Right lung (tissue), 5 donors: ENCODE results near the gene EGF. TPM values are rescaled to one million over a fixed set of nuclear protein-coding genes. Genes with fewer than 3 reads are reported as not detected.

ENCODE experiments used
- DNase-seq, 2 donors: peaks; one replicate each; pipeline ENCODE4 v3.0.0-alpha.2; 2013
- polyA plus RNA-seq, 5 donors: library from polyadenylated mRNA; unstranded; fragments of 120-200 nt; gene quantifications; one replicate each; pipeline versions ENCODE4 v1.2.1 to v1.2.3, GENCODE V29; 2013; ENCODE audit warnings: inconsistent platforms in 1 of 5, low replicate concordance in 1 of 5; ENCODE audit not compliant: insufficient read length in 5 of 5, insufficient read depth in 1 of 5

Gene EGF
- polyA plus RNA-seq, 5 donors: 0.73 to 2.1 (median 0.90) TPM

DNA sequence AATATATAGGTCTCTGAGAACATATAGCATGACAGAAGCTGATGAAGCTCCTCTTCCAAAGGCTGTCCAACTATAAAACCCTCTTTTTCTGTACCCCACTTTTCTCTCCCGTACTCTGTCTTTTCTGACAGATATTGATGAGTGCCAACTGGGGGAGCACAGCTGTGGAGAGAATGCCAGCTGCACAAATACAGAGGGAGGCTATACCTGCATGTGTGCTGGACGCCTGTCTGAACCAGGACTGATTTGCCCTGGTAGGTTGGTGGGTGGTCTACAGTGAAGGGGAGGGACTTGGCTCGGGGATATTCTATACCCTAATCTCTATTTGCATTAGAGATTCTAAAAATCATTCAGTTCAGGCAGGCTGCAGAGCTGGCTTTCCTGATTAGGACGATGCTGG is 80.4 kb downstream of the EGF start:
- no peak for DNase-seq

DNA sequence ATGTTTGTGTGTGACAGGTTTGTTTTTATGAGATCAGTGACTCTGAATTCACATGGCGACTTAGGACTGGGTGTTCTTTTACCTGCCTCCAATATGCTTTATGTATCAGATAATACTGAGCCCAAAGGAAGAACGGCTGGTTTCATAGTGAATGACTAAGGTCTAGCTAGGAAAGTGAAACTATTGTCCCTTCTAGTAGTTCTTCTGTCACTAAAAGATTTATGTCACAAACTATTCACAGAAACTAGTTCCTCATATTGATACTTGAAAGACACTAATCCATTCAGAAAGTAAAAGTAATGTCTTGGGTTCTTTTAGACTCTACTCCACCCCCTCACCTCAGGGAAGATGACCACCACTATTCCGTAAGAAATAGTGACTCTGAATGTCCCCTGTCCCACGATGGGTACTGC is 81.7 kb downstream of the EGF start:
- DNase-seq: no peak

DNA sequence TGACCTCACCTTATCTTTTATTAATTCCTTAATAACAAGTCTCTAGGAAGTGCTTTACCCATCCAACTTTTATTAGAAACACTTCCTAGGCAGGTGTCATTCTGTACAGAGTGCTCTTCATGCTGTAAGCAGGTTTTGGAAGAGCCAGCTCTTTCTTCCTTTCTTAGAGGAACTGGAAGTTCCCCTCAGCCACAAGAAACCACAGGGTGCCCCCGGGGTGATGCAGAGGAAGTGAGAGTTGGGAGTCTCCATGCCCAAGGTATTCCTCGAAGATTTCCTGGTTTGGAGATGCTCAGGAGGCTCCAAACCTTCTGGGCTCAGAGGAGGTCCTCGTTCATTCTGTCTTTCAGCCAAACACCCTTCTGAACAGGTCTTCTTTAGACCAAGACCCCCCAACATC is 83.8 kb downstream of the EGF start:
- DNase-seq: no peak

DNA sequence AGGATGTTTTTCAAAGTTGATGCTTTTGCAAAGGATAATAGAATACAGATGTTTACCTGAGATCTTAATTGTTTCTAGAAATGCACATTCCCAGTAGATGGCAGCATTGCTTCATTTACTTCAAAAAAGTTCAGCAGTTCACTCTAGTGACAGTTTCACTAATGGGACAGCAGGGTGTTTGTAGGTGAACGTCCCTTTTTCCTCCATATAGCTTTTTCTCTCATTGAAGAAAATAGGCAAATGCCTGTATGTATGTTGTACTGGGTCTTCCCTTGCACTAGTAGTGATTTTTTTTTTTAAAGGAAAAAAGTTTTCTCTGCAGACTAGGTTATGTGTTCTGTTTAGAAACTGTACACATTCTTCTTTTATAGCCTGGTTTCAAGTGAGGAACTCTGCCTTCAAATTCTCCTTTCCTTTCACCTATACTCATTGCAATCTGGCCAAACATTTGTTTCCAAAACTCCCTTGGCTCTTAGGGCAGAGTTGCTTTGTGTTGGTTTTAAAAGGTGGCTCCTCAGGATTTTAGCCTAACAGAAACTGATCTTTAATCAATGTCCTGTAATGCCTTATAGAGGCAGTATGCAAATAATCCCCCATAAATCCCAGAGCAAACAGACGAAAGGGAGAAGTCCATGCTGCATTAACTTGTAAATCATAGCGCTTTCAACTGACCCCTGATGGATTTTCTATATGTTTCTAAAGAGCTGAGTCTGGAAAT is 86.3 kb downstream of the EGF start:
- DNase-seq: peak; percentile 37 to 40

DNA sequence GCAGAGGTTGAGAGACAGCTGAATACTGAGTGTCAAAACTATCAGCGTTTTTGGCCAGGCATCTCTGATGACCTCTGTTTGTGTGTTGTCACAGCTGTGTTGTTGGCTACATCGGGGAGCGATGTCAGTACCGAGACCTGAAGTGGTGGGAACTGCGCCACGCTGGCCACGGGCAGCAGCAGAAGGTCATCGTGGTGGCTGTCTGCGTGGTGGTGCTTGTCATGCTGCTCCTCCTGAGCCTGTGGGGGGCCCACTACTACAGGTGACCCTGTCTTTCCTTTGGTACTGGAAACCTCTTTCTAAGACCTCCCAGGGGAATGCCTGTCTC is 86.9 kb downstream of the EGF start:
- no peak for DNase-seq

DNA sequence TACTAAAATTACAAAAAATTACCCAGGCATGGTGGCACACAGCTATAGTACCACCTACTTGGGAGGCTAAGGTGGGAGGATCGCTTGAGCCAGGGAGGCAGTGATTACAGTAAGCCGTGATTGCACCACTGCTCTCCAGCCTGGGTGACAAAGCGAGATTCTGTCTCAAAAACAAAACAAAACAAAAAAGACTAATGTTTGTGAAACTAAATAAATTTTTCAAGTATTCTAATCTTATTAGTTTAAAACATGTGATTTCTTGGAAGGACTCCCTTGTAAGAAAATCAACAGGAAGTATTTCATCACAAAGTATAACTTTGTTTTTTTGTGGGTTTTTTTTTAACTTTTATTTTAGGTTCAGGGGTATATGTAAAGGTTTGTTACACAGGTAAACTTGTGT is 89.6 kb downstream of the EGF start:
- DNase-seq: no peak

DNA sequence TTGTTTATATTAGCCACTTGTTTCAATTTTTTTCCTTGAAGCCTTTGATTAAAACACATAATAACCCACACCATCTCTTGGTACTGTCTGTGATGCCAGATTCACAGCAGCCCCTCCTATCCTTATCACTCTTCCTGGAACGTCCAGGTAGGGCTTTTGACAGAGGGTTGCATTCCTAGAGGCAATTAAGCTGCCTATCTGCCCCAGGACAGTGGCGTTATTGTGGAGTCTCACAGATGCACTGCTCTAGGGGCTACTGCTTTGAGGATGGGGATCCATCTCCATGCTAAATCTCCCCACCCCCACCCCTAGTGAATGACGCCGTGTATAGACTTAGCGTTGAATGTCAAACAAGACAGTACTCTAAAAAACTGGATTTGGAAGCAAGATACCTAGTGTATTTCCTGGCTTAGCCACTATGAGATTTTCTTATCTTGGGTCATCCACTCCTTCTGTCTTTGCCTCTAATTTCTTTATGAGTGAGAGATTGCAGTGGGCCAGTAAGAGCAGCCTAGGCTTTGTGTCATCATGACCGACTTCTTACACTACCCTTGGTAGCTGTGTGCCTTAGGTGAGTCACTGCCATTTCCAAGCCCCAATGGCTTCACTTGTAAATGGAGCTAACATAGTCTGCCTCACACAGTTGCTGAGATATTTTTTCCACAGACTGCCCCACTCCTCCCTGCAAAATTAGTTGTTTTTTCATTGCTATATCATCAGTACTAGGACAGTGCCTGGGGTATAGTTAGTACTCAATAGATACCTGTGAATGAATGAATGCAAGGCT is 90.9 kb downstream of the EGF start:
- DNase-seq: no peak

DNA sequence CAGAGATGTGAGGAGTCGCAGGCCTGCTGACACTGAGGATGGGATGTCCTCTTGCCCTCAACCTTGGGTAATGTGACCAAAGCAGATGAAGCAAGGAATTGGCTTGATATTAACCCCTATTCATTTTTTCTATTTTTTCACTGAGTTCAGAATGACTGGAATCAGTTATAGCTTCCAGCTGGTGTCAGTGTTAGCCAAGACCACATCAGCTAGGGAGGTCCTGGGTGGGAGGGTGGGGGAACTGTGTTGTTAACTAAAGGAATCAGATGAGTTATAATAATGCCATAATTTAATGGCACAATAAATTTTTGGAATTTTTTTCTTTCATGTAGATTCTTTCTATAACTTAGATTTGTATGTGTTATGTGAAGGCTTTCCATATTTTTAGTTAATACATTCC is 91.9 kb downstream of the EGF start:
- DNase-seq: no peak

DNA sequence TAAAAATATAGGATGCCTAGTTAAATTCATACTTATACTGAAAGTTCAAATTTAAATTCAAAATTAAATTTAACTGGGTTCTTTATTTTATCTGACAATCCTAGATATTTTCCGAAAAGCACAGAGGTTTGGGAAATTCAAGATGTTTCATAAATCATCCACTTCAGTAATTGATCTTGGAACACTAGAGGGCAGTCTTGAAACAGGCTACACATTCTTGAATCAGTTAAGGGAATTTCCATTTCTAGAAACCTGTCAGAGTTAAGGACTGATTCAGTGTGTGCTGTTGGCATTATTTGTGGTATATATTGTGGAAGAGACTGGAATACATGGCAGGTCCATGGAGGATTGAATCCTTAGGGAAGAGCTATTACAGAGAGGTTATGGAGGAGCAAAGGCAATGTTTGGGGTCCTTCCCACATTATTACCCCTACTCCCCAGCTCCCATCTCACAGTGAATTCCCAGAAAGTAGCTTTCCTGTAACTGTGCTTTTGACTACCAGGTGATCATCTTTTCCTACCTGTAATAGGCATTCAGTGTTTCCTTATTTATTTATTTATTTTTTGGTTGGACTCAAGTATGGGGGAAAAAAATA is 92.9 kb downstream of the EGF start:
- peak; percentile 31 to 56 for DNase-seq

DNA sequence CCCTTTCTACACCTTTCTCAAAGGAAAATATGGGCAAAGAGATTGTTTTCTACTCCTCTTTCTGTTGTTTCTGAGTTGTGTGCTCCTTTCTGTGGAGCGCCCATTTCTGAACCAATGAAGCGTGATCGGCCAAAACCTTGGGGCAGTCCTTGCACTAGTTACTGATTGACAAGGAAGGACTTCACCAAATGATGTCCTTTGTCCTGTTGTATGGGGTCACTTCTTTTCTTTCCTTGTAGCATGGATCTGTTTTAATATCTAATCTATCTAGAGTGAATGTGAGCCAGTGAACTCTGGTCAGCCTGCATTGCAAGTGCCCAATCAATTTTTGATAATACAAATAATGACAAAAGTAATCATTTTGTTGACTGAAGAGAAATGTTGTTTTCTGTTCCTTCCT is 94.5 kb downstream of the EGF start:
- DNase-seq: no peak

DNA sequence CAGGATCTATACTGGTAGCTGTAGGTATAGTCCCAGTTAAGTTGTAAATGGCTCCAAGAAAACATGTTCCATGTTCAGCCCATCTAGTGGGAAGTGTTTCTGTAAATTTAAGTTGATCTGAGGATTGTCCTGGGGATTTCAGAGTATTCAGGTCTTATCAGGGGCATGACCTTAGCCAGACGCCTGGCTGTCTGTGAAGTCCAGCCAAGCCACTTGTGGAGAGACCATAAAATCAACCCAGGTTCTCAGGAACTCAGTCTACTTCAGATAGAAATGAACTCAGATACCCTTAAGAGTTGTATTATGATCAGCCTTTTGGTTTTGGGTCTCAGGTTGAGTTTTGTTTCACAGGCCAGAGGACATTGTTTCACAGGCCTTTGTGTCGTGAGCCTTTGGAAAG is 95.9 kb downstream of the EGF start:
- no peak for DNase-seq

DNA sequence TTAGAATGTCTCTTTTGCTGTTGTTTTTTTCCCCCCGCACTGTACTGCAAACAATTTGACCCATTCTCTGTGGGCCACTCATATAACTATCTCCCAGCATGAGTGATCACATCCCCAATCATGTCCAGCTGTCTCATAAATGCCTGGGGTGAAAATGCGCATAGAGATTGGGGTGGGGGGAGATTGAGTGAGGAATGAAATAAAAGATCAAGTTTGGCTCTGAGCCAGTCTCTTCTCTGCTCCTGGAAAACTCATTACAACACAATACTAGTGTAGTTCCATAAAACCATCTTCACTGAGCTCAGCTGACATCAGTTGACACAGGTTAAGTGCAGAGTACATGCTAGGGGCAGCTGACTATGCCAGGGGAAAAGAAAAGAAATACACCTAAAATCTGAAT is 96.9 kb downstream of the EGF start:
- DNase-seq: no peak

DNA sequence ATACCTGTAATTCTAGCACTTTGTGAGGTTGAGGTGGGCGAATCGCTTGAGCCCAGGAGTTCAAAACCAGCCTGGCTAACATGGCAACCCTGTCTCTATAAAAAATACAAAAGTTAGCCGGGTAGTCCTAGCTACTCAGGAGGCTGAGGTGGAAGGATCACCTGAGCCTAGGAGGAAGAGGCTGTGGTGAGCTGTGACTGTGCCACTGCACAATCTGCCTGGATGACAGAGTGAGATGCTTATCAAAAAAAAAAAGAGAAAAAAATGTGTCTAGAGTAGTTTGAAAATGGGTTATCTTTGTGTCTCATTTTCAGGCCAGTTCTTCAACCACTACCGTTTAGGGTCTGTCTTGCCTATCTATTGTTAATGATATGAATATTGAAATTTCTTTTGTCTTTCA is 98.1 kb downstream of the EGF start:
- DNase-seq: no peak

DNA sequence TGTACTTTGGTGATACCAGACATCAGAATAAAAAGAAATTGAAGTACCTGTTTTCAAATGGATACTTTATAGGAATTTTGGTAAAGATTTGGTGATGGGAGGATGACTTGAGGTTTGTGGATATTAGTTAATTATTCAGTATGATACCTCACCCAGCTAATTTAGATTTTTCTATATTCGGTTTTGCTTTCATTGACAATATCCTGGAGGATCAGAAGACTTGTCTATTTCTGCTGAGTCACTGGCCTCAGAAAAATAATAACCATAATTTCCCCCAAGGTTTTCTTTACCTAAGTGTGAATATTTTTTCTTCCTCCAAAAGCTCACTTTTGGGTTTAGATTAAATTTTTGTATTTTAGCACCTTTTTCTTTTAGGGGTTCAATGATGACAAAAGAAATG is 100.2 kb downstream of the EGF start:
- DNase-seq: no peak

DNA sequence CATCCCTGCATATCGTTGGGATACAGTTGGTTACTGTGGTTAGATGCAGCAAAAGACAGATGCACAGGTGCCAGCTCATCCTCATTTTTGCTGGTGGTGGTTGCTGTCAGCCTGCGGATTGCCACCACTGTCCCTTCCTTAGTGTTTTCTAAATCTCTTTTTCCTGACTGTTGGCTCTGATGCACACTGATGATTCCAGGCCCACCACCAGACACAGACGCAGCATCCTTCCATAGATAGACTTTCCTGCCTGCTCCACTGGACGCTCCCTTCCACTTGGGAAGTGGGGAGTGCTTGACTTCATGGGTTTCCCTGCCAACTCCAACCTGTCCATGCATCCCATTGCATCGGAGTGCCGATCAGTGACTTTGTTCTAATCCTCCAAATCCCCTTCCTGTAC is 101.5 kb downstream of the EGF start:
- no peak for DNase-seq

DNA sequence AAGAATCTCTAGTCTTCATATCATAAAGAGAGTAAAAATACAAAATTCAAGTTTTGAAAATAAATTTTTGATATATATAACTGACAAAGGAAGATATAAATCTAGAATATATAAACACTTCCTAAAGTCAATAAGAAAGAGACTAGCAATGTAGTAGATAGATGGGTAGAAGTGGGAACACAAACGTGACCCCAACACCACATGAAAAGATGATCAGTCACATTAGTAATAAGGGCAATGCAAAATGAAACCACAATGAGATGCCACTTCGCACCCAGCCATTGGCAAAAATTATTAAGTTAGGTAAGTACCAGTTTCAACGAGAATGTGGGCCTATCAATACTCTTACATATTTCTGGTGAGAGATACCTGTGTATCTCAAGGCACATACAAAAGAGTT is 106.5 kb downstream of the EGF start:
- no peak for DNase-seq

DNA sequence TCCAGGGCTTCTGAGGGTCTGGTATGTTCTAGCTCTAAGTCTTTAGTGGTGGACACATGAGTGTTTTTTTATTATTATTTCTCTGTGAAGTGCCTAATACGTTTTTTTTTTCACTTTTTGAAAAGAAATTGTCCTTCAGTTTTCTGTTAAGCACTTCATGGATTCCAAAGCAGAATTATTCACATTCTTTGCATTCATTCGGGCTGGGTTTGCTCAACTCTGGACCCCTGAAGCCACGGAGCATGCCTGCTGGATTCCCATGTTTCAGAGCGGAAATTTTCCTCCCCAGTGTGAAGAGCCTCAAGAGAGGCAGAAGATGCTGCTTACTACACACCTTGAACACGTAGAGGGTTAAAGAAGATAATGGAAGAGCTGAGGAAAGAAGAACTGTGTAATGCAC is 107.5 kb downstream of the EGF start:
- no peak for DNase-seq

DNA sequence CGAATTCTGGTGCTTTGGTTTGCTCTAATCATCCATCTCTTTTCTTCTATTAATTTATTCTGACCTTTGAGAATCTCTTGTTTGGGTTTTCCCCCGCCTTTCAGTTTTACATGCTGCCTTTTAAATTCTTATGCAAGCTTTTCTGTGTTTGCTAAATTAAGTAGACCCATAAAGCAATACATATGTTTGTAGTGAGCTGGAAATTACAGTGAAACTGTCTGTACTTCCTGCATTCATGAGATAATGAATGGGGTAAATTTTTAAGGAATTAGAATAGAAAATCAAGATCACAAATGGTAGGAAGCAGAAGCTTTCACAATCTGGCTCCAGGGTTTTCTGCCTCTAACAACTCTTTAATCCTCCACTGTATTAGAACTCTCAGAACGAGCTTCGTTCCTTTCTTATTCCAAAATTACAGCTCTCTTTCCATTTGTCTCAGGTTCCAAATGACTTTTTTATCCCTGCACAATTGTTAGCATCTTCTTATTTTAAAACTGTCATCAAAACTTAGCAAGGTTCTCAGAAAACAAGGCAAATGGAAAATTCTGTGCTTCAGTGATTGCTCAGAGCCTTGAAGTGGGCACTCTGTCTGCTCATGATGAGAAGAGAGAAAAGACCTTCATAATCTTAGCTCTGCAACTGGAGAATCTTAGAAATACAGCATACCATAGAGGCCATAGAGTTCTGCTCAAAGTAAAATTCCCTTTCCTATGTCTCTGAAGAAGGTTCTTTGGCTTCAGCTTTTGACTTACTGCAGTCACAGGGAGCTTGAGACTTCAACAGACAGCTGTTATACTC is 108.2 kb downstream of the EGF start:
- no peak for DNase-seq

DNA sequence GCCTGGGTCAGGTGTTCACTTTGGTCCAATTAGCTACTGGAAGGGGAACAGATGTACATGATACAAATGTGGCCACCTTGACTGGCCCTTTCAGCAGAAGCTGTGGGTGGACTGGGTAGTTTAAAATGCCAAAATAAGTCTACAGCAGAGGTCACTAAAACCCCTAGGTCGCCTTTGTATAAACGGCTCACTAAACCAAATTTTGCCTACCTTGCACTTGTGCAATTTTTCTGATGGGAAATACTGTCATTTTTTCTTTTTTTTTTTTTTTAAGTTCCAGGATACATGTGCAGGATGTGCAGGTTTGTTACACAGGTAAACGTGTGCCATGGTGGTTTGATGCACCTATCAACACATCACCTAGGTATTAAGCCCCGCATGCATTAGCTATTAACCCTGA is 109.8 kb downstream of the EGF start:
- DNase-seq: no peak

DNA sequence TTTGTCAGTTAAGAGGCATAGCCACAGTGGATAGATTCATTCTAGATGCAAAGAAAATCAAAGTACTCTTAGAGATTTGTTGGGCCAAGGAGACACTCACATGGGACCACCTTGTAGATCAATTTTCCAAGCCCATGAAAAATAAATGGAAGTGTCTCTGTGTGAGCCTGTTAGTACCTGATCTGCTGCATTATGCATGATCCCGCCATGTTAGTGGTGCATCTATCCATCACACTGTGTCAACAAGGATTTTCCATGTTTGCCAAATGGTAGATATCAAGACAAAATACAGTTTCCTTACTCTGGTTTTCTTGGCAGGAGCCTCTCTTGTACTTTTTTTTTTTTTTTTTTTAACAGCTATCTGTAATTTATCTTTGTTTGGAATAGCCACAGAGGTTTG is 112.4 kb downstream of the EGF start:
- DNase-seq: no peak

DNA sequence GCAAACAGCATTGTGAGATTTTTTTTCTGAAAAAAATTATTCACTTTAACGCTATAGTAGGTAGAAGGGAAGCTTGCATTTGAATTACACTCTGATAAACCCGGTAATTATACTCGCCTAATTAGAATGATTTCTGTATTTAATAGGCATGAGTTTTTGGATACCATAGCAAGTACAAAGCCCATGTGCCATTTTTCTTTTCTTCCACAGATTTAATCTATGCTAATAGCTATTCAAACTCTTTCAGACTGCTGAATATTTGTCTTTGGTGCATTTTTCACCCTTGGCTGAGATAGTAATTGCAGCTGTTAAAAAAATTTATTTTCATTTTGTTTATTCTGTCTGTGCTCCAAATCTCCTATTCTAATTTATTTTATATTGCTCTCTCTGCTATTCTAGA is 113.0 kb downstream of the EGF start:
- no peak for DNase-seq

DNA sequence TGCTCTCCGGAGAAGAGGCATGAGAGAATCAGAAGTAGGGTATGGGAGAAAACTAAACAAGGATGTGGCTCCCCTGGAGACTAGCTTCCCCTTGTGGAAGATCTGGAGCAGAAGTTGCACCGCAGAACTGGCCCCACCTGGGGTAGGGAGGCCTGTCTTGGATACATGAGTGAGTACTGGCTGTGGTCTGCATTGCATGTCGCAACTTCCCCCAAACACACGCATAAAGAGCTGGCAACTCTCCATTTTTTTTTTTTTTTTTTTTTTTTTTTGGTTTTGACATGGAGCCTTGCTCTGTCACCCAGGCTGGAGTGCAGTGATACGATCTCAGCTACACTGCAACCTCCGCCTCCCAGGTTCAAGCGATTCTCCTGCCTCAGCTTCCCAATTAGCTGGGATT is 119.9 kb downstream of the EGF start:
- DNase-seq: no peak
